A673 (cell line): ENCODE results near the gene SPIRE1.

Experiments used
- CTCF ChIP-seq: fragments of 300-800, 200-600 bp; sonication (generic); conservative IDR thresholded peaks from 2 replicates; pipeline ENCODE4 v1.5.1; 2017; ENCODE audit warnings: low read depth, mild to moderate bottlenecking, antibody characterized with exemption, low read length, moderate library complexity, mixed read lengths
- EZH2 ChIP-seq: fragments of 200-600 bp; sonication (generic); IDR thresholded peaks from 2 replicates; pipeline ENCODE4 v1.6.1; 2017; ENCODE audit warnings: borderline replicate concordance, low read depth, mild to moderate bottlenecking, mixed read lengths, antibody characterized with exemption, low read length; ENCODE audit not compliant: poor library complexity, severe bottlenecking

- TF ChIP-seq EZH2 (no peak), CTCF (no peak)
Observed at GRCh38 chr18:12654971-12655370, 2.9 kb downstream of the SPIRE1 start.
